HS-27A (cell line): ENCODE measurements around the gene PCK1.

Experiments used
- DNase-seq: peaks from one replicate; pipeline ENCODE4 v3.0.0-alpha.2; 2012; ENCODE audit warnings: low read depth, missing footprints

The PCK1 gene

GRCh38 chr20:57589728-57590484 lies 29.0 kb downstream of the PCK1 start:
- no peak for DNase-seq

- no peak for DNase-seq
These were observed 29.8 kb downstream of the PCK1 start for GRCh38 chr20:57590485-57591288.

GRCh38 chr20:57591289-57592229 lies 30.6 kb downstream of the PCK1 start:
- no peak for DNase-seq

- DNase-seq: no peak
These were observed 31.6 kb downstream of the PCK1 start for GRCh38 chr20:57592263-57593092.

DNA sequence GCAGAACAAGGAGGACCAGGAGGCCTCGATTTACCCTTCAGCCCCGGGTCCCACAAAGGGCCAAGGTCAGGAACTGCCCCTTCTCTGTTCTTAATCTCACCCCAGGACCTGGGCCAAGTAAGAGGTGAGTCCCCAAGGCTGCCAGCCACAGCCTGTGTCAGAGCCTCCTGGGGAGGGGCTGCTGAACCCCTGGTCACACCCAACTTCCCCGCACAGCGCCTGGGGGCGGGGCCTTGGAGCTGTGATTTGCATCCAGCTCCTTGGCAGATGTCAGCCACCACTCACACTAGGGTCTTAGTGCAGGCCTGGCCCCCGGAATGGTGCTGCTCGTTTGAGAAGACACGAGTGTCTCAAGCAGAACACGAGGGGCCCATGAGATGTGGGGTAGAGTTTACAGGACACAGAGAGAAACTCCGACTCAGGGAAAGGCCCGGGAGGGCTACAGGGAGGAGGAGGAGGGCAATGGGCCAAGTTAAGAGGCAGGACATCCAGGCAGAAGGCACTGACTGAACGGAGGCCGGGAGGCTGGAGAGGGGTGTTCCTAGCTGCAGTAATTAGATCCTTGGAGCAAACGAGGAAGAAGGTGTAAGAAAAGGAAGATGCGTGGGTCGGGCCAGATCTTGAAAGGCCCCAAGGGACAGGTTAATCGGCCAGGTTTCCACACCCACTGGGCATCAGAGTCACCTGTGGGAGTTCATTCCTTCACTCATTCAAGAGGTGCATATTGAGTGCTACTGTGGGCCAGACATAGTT lies 32.4 kb downstream of the PCK1 start:
- DNase-seq: no peak

DNA sequence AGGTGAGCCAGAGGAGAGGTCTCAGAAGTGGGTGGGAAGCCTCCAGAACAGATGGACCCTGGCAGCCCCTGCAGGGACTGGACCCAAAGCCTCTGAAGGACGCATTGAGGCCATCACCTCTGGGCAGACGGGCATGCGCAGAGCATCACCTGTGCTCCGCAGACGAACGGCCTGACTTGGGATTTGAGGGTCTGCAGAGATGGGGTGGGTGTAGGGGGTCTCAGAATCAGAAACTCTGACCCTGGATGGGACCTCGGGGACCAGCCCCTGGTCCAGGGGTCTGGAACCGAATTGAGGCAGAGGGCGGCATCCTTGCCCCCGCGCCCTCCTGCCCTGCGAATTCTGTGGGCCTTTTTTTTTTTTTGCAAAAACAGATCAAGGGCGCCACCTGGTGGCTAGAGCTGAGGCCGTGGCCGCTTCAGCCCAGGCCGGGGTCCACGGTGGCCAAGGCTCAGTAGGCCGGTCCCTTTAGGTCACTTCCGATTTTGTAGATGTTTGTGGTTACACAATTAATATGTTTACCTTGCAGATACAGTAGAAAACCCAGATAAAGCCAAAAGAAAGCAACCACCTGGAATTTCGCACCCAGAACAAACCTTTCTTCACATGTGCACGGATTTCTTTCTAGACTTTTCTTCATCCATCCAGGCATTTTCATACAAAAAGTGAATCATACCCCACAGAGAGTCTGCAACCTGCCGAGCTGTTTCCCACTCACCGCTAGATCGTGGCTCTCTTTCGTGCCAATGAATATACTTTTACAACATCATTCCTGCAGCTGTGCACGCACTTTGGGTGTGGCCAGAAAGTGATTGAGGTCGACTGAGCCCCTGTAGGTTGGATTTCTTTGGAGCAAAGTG lies 33.4 kb downstream of the PCK1 start:
- peak; percentile 14 for DNase-seq

GRCh38 chr20:57595041-57596030 lies 34.4 kb downstream of the PCK1 start:
- DNase-seq: no peak

GRCh38 chr20:57596358-57596757 lies 35.4 kb downstream of the PCK1 start:
- no peak for DNase-seq

DNA sequence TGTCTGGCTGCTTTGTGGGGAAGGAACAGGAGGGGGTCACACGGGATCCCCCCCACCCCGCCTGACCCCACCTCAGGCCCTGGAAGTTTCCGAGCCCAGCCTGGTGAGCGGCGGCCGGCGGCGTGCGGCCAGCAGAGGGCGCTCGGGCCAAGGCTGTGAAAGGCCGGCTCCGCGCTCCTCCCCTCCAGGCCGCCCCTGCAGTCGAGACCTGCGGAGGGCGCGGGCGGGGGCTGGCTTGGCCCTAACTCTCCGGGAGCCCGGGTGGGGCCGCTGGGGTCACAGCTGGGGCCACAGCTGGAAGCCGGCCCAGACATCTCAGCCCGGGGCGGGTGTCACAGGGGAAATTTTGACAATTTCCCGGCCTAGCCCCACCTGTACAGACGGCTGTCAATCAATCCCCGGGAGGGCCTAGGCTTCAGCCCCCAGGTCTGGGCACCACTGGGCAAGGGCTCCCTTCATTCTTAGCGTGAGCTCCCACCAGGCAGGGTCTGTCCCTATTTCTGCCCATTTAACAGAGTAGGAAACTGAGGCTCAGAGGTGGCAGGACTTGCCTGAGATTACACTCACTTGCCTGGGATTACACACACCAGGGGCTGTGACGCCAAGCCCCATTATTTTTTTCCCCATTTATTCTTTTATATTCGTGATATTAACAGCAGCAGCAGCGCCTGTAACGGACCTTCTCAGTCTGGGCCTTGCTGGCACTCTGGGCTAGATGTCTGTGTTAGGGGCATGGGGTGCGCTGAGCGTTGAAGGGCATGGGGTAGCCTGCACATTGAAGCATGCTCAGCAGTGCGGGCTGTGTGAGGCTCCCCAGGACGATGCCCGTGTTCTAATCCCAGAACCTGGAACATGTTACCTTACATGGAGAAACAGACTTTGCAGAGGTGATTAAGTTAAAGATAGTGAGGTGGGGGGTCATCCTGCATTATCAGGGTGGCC lies 36.4 kb downstream of the PCK1 start:
- no peak for DNase-seq

- DNase-seq: no peak
These were observed 37.1 kb downstream of the PCK1 start for GRCh38 chr20:57598060-57598459.

- DNase-seq: no peak
These were observed 37.6 kb downstream of the PCK1 start for GRCh38 chr20:57598491-57598890.

GRCh38 chr20:57600320-57601210 lies 39.7 kb downstream of the PCK1 start:
- DNase-seq: no peak

DNA sequence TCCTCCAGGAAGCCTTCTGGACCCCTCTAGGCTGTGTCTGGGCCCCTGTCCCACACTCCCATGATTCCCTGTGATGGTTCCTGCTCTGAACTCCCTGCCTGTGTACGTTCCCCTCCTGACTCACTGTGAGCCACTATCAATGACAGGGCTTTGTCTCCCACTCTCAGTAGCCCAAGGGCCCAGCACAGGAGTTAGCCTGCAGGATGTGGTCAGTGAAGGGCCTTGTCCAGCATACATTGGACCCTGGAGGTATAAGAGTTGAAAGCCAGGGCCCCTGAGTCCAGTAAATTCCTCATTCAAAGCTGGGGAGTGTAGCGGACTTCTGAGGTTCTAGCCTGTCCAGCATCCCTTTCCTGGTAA lies 40.3 kb downstream of the PCK1 start:
- DNase-seq: no peak

GRCh38 chr20:57601737-57602136 lies 40.8 kb downstream of the PCK1 start:
- no peak for DNase-seq

DNA sequence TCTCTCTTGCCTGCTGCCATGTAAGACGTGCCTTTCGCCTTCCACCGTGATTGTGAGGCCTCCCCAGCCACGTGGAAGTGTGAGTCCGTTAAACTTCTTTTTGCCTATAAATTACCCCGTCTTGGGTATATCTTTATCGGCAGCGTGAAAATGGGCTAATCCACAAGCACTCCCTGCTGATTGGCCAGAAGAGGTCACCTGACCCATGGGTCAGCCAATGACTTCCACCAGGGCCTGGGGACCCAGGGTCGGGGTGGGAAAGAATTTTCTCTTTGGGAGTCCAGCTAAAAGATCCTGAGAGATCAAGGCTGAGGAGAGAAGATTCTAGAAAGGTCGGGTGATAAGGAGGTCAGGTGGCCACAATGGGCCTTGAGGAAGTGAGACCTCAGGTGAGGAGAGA lies 42.2 kb downstream of the PCK1 start:
- no peak for DNase-seq

- no peak for DNase-seq
These were observed 44.1 kb downstream of the PCK1 start for GRCh38 chr20:57605045-57605444.
